HG03460 (cell line): ENCODE measurements around the gene MRPS10.
"Not testable (repeated sequence)": the region's sequence is repeated elsewhere in the genome, so short reads cannot be mapped to it uniquely, and the experiment has no call there.

Experiments
- ATAC-seq: cut with Tn5 transposase; IDR thresholded peaks from one replicate; pipeline ENCODE4 v1.9.1; 2021; ENCODE audit not compliant: unreplicated experiment

MRPS10 gene

GRCh38 chr6:42211726-42212125 is 5.9 kb downstream of the MRPS10 start:
- no peak for ATAC-seq

GRCh38 chr6:42210551-42210950 is 7.1 kb downstream of the MRPS10 start:
- ATAC-seq = no peak

GRCh38 chr6:42207559-42207958 is 10.1 kb downstream of the MRPS10 start:
- ATAC-seq = not testable (repeated sequence)

GRCh38 chr6:42204768-42205282 is 12.8 kb downstream of the MRPS10 start:
- ATAC-seq = no peak

- ATAC-seq = no peak
These were observed 14.5 kb downstream of the MRPS10 start for GRCh38 chr6:42203183-42203582.

- ATAC-seq = not testable (repeated sequence)
These were observed 15.3 kb downstream of the MRPS10 start for GRCh38 chr6:42202131-42202915.

- ATAC-seq = no peak
These were observed 16.3 kb downstream of the MRPS10 start for GRCh38 chr6:42201382-42201781.

GRCh38 chr6:42200035-42200434 is 17.6 kb downstream of the MRPS10 start:
- no peak for ATAC-seq

GRCh38 chr6:42199106-42199981 is 18.3 kb downstream of the MRPS10 start:
- no peak for ATAC-seq

- ATAC-seq = no peak
These were observed 19.9 kb downstream of the MRPS10 start for GRCh38 chr6:42197555-42198362.

- no peak for ATAC-seq
These were observed 22.2 kb downstream of the MRPS10 start for GRCh38 chr6:42195415-42195814.

- ATAC-seq = no peak
These were observed 23.6 kb downstream of the MRPS10 start for GRCh38 chr6:42194056-42194455.

- no peak for ATAC-seq
These were observed 24.2 kb downstream of the MRPS10 start for GRCh38 chr6:42193491-42193894.

- not testable (repeated sequence) for ATAC-seq
These were observed 25.3 kb downstream of the MRPS10 start for GRCh38 chr6:42192385-42192784.

- no peak for ATAC-seq
These were observed 27.0 kb downstream of the MRPS10 start for GRCh38 chr6:42190554-42191183.

- no peak for ATAC-seq
These were observed 29.3 kb downstream of the MRPS10 start for GRCh38 chr6:42188406-42188805.

GRCh38 chr6:42185597-42185996 is 32.1 kb downstream of the MRPS10 start:
- ATAC-seq = no peak

GRCh38 chr6:42184475-42184874 is 33.2 kb downstream of the MRPS10 start:
- no peak for ATAC-seq

GRCh38 chr6:42182101-42182500 is 35.6 kb downstream of the MRPS10 start:
- ATAC-seq = no peak

GRCh38 chr6:42179945-42180313 is 37.7 kb downstream of the MRPS10 start:
- ATAC-seq = no peak
